CD4-positive, alpha-beta T cell (primary cell): Measurements from ENCODE around the gene IQGAP2. TPM values are rescaled to one million over a fixed set of nuclear protein-coding genes. Genes with fewer than 3 reads are reported as not detected.

ENCODE experiments used
- ATAC-seq: fragments of 200-7000 bp; cut with Tn5 transposase; one replicate; pipeline ENCODE4 v1.10.0; 2022; ENCODE audit warnings: mild to moderate bottlenecking; ENCODE audit not compliant: poor library complexity
- CTCF ChIA-PET: fragments of 350-600 bp; sonication (Branson Sonifier 250); formaldehyde crosslinking; loops from one replicate; lab custom pipeline; 2021; ENCODE audit warnings: antibody characterized with exemption, inconsistent platforms; lab: Charles Lee
- POLR2A ChIA-PET: fragments of 350-600 bp; sonication (Branson Sonifier 250); formaldehyde crosslinking; loops from one replicate; lab custom pipeline; 2021; ENCODE audit warnings: antibody characterized with exemption, inconsistent platforms; lab: Charles Lee
- DNase-seq, 14 experiments: peaks; one replicate each; pipeline ENCODE4 v3.0.0-alpha.2; 2013 to 2020; ENCODE audit warnings: mixed read lengths in 2 of 14
- H3K27ac ChIP-seq, 2 donors: one replicate each; pipeline versions ENCODE4 v1.5.1 to v1.7.0; 2013; ENCODE audit warnings: low read length in 2 of 2, low read depth in 1 of 2, mild to moderate bottlenecking in 1 of 2
- H3K27me3 ChIP-seq, 2 experiments: 1 replicate in 1 of 2; 2 replicates in 1 of 2; pipeline versions ENCODE4 v1.6.1 to v1.7.0; 2013; ENCODE audit warnings: low read length in 2 of 2, control low read depth in 1 of 2, mild to moderate bottlenecking in 1 of 2, moderate library complexity in 1 of 2; ENCODE audit not compliant: insufficient read depth in 2 of 2, control insufficient read depth in 1 of 2
- H3K36me3 ChIP-seq: one replicate; pipeline ENCODE4 v1.6.1; 2013; ENCODE audit warnings: low read length, control low read depth; ENCODE audit not compliant: insufficient read depth
- H3K4me1 ChIP-seq: one replicate; pipeline ENCODE4 v1.6.1; 2013; ENCODE audit warnings: low read length, control low read depth; ENCODE audit not compliant: insufficient read depth
- H3K4me3 ChIP-seq: one replicate; pipeline ENCODE4 v1.5.1; 2013; ENCODE audit warnings: mild to moderate bottlenecking, low read length, moderate library complexity
- H3K9me3 ChIP-seq, 2 experiments: 1 replicate in 1 of 2; 2 replicates in 1 of 2; pipeline versions ENCODE4 v1.6.1 to v1.7.0; 2013; ENCODE audit warnings: low read length in 2 of 2, mild to moderate bottlenecking in 2 of 2, control low read depth in 1 of 2, moderate library complexity in 1 of 2; ENCODE audit not compliant: control insufficient read depth in 1 of 2, insufficient read depth in 1 of 2
- H3K27ac Mint-ChIP-seq: one replicate; pipeline ENCODE4 v1.8.0; 2020; ENCODE audit warnings: mixed read lengths
- H3K27me3 Mint-ChIP-seq: one replicate; pipeline ENCODE4 v1.8.0; 2021; ENCODE audit warnings: mixed read lengths
- H3K36me3 Mint-ChIP-seq: one replicate; pipeline ENCODE4 v1.8.0; 2021; ENCODE audit warnings: low read depth, mixed read lengths
- H3K4me1 Mint-ChIP-seq: one replicate; pipeline ENCODE4 v1.8.0; 2021; ENCODE audit warnings: low read depth, mixed read lengths
- H3K4me3 Mint-ChIP-seq: one replicate; pipeline ENCODE4 v1.8.0; 2020; ENCODE audit warnings: mild to moderate bottlenecking, mixed read lengths
- H3K9me3 Mint-ChIP-seq: one replicate; pipeline ENCODE4 v1.8.0; 2020; ENCODE audit warnings: mixed read lengths
- intact Hi-C, 2 experiments: fragments of 100-400 bp; cut with DNase I in 1 of 2; cut with micrococcal nuclease in 1 of 2; formaldehyde crosslinking; loops; one replicate each; pipeline versions ENCODE4 v1.15.1 to v1.9.0; 2023 to 2025; cut with DNase I, micrococcal nuclease
- total RNA-seq, 174 experiments: library from RNA in 2 of 174; stranded (reverse) in 2 of 174; gene quantifications; one replicate each; pipeline ENCODE4 v1.2.3 and lab custom pipeline; 2021 to 2026
- TF ChIP-seq, protein P1 (sequence below): fragments of 200-600 bp; IDR thresholded peaks from one replicate; pipeline ENCODE4 v1.8.0; 2022; ENCODE audit warnings: antibody characterized with exemption, mild to moderate bottlenecking

Gene IQGAP2
- total RNA-seq, 2 experiments from 2014 or later = 58.8 TPM

DNA sequence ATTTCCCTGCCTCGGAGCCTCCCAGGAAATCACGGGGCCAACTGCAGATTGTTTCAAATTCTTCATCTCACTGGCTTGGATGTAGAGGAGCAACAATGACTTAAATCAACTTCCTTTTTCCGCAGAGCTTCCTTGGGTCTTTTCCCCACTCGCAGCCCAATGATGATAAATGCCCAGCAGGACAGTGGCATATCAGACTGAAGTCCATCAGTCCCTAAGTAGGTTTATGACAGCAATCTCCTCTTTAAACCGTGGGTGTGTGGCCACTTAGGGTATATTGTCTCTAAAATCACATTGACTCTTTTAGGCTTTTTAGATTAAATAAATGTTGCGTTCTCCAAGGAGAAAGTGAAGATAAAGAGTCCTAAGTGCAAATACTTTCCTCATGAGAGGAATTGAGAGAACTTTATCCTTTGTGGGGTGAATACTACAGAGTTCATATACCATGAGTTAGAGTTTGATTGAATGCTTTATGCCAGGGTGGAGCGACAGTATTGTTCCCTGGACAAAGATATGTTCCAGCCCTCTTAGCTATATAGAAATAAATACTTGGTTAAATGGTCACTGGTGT lies 59.1 kb downstream of the IQGAP2 start:
- no peaks in the 10 kb centered on the region for H3K27me3 ChIP-seq
- peaks cover 79% of the 10 kb centered on the region for H3K36me3 Mint-ChIP-seq
- H3K9me3 ChIP-seq = peaks cover 0 to 4% of the 10 kb centered on the region in 2 experiments
- no peak overlapping the region for H3K27ac Mint-ChIP-seq
- TF ChIP-seq, protein P1, sequence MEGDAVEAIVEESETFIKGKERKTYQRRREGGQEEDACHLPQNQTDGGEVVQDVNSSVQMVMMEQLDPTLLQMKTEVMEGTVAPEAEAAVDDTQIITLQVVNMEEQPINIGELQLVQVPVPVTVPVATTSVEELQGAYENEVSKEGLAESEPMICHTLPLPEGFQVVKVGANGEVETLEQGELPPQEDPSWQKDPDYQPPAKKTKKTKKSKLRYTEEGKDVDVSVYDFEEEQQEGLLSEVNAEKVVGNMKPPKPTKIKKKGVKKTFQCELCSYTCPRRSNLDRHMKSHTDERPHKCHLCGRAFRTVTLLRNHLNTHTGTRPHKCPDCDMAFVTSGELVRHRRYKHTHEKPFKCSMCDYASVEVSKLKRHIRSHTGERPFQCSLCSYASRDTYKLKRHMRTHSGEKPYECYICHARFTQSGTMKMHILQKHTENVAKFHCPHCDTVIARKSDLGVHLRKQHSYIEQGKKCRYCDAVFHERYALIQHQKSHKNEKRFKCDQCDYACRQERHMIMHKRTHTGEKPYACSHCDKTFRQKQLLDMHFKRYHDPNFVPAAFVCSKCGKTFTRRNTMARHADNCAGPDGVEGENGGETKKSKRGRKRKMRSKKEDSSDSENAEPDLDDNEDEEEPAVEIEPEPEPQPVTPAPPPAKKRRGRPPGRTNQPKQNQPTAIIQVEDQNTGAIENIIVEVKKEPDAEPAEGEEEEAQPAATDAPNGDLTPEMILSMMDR = no peak
- intact Hi-C loops = no loop called here
- peaks cover 5% of the 10 kb centered on the region for H3K4me1 ChIP-seq
- ATAC-seq = no peak
- H3K27me3 Mint-ChIP-seq = no peaks in the 10 kb centered on the region
- CTCF ChIA-PET = interaction anchor here (1.4 to 2.7 kb wide), 2 partner anchors 12 to 58 kb away, joined by 3 to 7 read pairs; no protein-coding TSS in a partner anchor
- H3K4me1 Mint-ChIP-seq = peaks cover 60% of the 10 kb centered on the region
- no peak overlapping the region for H3K4me3 Mint-ChIP-seq
- POLR2A ChIA-PET = no interaction called here
- no peak overlapping the region for H3K4me3 ChIP-seq
- peaks cover 26% of the 10 kb centered on the region for H3K36me3 ChIP-seq
- no peak for DNase-seq
- peaks cover 3% of the 10 kb centered on the region for H3K9me3 Mint-ChIP-seq
- H3K27ac ChIP-seq = no peak overlapping the region

DNA sequence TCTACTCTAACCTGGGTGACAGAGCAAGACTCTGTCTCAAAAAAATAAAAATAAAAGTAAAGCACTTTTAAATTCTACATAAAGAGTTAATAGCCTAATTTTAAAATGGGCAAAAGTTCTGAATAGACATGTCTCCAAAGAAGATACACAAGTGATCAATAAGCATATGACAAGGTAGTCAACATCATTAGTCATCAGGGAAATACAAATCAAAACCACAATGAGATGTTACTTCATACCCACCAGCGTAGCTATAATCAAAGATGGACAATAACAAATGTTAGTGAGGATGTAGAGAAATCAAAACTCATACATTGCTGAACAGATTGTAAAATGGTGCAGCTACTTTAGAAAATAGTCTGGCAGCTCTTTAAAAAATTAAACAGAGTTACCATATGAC lies 64.1 kb downstream of the IQGAP2 start:
- ChIA-PET POLR2A (interaction anchor here (0.9 kb wide), 1 partner anchor 76 kb away, joined by 4 read pairs; no protein-coding TSS in a partner anchor), CTCF (interaction anchor here (1.2 to 1.3 kb wide), 2 partner anchors 19 to 64 kb away, joined by 3 to 7 read pairs; partner anchors contain the start of gene IQGAP2)
- peaks cover 22% of the 10 kb centered on the region for H3K36me3 ChIP-seq
- TF ChIP-seq, protein P1 = no peak
- peaks cover 0 to 4% of the 10 kb centered on the region in 2 experiments for H3K9me3 ChIP-seq
- Mint-ChIP-seq H3K4me3 (no peak overlapping the region), H3K9me3 (peaks cover 6% of the 10 kb centered on the region), H3K27me3 (no peaks in the 10 kb centered on the region), H3K36me3 (peaks cover 60% of the 10 kb centered on the region), H3K4me1 (peaks cover 65% of the 10 kb centered on the region), H3K27ac (peak overlapping the region; percentile 91)
- intact Hi-C loops = no loop called here
- peak in 1 of 14 experiments; percentile 25 for DNase-seq
- peaks cover 22% of the 10 kb centered on the region for H3K4me1 ChIP-seq
- H3K4me3 ChIP-seq = no peak overlapping the region
- peak; percentile 39 for ATAC-seq
- H3K27me3 ChIP-seq = no peaks in the 10 kb centered on the region
- no peak overlapping the region for H3K27ac ChIP-seq

DNA sequence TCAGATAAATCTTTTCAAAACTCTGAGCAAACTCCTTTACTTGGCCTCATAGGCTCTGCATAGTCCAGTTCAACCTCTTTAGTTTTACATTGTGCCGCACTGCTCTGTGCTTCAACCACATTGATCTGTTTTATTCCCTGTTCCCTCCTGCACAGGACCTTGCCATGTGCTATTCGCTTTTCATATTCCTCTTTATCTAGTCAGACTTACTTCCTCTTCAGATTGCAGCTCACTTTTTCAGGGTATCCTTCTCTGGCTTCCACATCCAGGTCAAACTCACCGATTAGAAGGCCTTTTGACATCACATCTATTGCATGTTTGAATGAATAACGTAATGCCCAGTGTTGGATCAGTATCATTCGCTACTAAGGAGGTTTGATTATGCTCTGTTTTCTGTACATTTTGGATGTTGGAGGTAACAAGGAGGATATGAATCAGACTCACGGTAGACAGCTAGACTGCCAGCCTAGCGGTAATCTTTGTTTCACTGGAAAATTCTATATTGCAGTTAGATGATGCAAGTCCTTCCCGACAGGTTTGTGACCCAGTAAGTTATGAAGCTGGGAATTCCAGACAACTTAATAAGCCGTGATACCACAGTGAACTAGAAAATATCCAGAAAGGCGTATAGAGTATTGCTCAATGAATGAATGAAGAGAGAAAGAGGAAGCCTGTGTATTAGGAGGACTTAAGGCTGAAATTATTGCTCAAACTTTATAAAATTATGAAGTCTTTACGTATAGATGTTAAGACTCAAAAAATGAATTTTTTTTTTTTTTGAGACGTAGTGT lies 65.7 kb downstream of the IQGAP2 start:
- CTCF ChIA-PET = no interaction called here
- DNase-seq (peak in 2 of 14 experiments; percentile 36 to 50), ATAC-seq (no peak)
- TF ChIP-seq, protein P1 = no peak
- H3K4me3 ChIP-seq = no peak overlapping the region
- H3K27ac ChIP-seq = no peak overlapping the region
- peaks cover 43% of the 10 kb centered on the region for H3K36me3 Mint-ChIP-seq
- no peaks in the 10 kb centered on the region for H3K27me3 ChIP-seq
- POLR2A ChIA-PET = interaction anchor here (2.1 kb wide), 1 partner anchor 74 kb away, joined by 7 read pairs; no protein-coding TSS in a partner anchor
- intact Hi-C loops = no loop called here
- H3K9me3 Mint-ChIP-seq = peaks cover 8% of the 10 kb centered on the region
- H3K4me1 ChIP-seq = peaks cover 33% of the 10 kb centered on the region
- H3K4me3 Mint-ChIP-seq = no peak overlapping the region
- no peaks in the 10 kb centered on the region for H3K27me3 Mint-ChIP-seq
- H3K27ac Mint-ChIP-seq = peak overlapping the region; percentile 91
- peaks cover 75% of the 10 kb centered on the region for H3K4me1 Mint-ChIP-seq
- peaks cover 9% of the 10 kb centered on the region for H3K36me3 ChIP-seq
- peaks cover 0 to 2% of the 10 kb centered on the region in 2 experiments for H3K9me3 ChIP-seq
